H54 (cell line): Measurements from ENCODE around the gene DNAJC7.

Experiments used
- DNase-seq: peaks from one replicate; pipeline ENCODE4 v3.0.0; 2011; ENCODE audit warnings: low spot score, mixed read lengths; ENCODE audit not compliant: insufficient read length
- FAIRE-seq: peaks from 3 replicates; lab custom pipeline; 2011; peaks lifted over from hg19 to GRCh38; lab: Jason Lieb, UNC
- POLR2A ChIP-seq: IDR thresholded peaks from 2 replicates; pipeline ENCODE4 v1.6.1; 2011; ENCODE audit warnings: low read depth, mild to moderate bottlenecking, low read length

Gene DNAJC7

GRCh38 chr17:41930009-41930832, 87.0 kb downstream of the DNAJC7 start, which contains the start of gene ODAD4:
TSS of gene ODAD4 (plus strand) at chr17:41930617. CDS start at chr17:41930724, 107 bp downstream.
- FAIRE-seq (peak; percentile 61), DNase-seq (peak; percentile 97)

GRCh38 chr17:41928693-41929251, 88.5 kb downstream of the DNAJC7 start:
- no peak for TF ChIP-seq POLR2A
- no peak for DNase-seq
- no peak for FAIRE-seq

More at GRCh38 chr17:41930009-41930832, 87.0 kb downstream of the DNAJC7 start, which contains the start of gene ODAD4:
- peak; percentile 93 for TF ChIP-seq POLR2A
